GM18508 (cell line): ENCODE results near the gene DERA.
"Not testable (repeated sequence)": the region's sequence is repeated elsewhere in the genome, so short reads cannot be mapped to it uniquely, and the experiment has no call there.

Experiments
- ATAC-seq: cut with Tn5 transposase; IDR thresholded peaks from one replicate; pipeline ENCODE4 v1.9.1; 2021; ENCODE audit warnings: moderate number of reproducible peaks; ENCODE audit not compliant: insufficient read depth, unreplicated experiment

Gene DERA

GRCh38 chr12:16057351-16057751 is 146.2 kb downstream of the DERA start:
- not testable (repeated sequence) for ATAC-seq

- no peak for ATAC-seq
Measured at GRCh38 chr12:16062611-16063010, 151.5 kb downstream of the DERA start.

GRCh38 chr12:16063726-16064125 is 152.6 kb downstream of the DERA start:
- no peak for ATAC-seq

- ATAC-seq, result no peak
Measured at GRCh38 chr12:16070113-16070512, 159.0 kb downstream of the DERA start.

GRCh38 chr12:16072678-16073077 is 161.5 kb downstream of the DERA start:
- ATAC-seq, result no peak

- ATAC-seq, result no peak
Measured at GRCh38 chr12:16074894-16075293, 163.8 kb downstream of the DERA start.

- ATAC-seq, result no peak
Measured at GRCh38 chr12:16075887-16076286, 164.8 kb downstream of the DERA start.

GRCh38 chr12:16076557-16076956 is 165.4 kb downstream of the DERA start:
- peak; percentile 76 for ATAC-seq

- peak; percentile 33 for ATAC-seq
Measured at GRCh38 chr12:16076970-16077522, 165.9 kb downstream of the DERA start.

GRCh38 chr12:16086462-16086861 is 175.3 kb downstream of the DERA start:
- no peak for ATAC-seq

GRCh38 chr12:16086942-16087341 is 175.8 kb downstream of the DERA start:
- no peak for ATAC-seq
